ENCODE results near the gene TNFRSF1B.

Gene TNFRSF1B

GRCh38 chr1:12166834-12167492, at the start of gene TNFRSF1B:
TSS of gene TNFRSF1B (plus strand) at chr1:12166991. CDS start at chr1:12167092, 101 bp downstream.
- no peak for DNase-seq

- no peak for DNase-seq
These were observed 45.4 kb upstream of the TNFRSF1B start for GRCh38 chr1:12121212-12122003.

- no peak for DNase-seq
These were observed 43.6 kb upstream of the TNFRSF1B start for GRCh38 chr1:12123172-12123571.

GRCh38 chr1:12124693-12125421, 41.9 kb upstream of the TNFRSF1B start:
- peak; percentile 8 for DNase-seq

- DNase-seq, result no peak
These were observed 41.1 kb upstream of the TNFRSF1B start for GRCh38 chr1:12125422-12126355.

- DNase-seq, result no peak
These were observed 40.0 kb upstream of the TNFRSF1B start for GRCh38 chr1:12126781-12127180.

- DNase-seq, result no peak
These were observed 39.5 kb upstream of the TNFRSF1B start for GRCh38 chr1:12127206-12127810.

- DNase-seq, result no peak
These were observed 38.7 kb upstream of the TNFRSF1B start for GRCh38 chr1:12128120-12128519.

- no peak for DNase-seq
These were observed 37.2 kb upstream of the TNFRSF1B start for GRCh38 chr1:12129624-12130023.

GRCh38 chr1:12130466-12131130, 36.2 kb upstream of the TNFRSF1B start:
- no peak for DNase-seq

GRCh38 chr1:12132078-12132477, 34.7 kb upstream of the TNFRSF1B start:
- no peak for DNase-seq

GRCh38 chr1:12134716-12135115, 32.1 kb upstream of the TNFRSF1B start:
- DNase-seq, result no peak

GRCh38 chr1:12135612-12136011, 31.2 kb upstream of the TNFRSF1B start:
- DNase-seq, result no peak

GRCh38 chr1:12136916-12137610, 29.7 kb upstream of the TNFRSF1B start:
- no peak for DNase-seq

- DNase-seq, result no peak
These were observed 28.3 kb upstream of the TNFRSF1B start for GRCh38 chr1:12138196-12139168.

- DNase-seq, result no peak
These were observed 26.8 kb upstream of the TNFRSF1B start for GRCh38 chr1:12140016-12140415.

- no peak for DNase-seq
These were observed 26.2 kb upstream of the TNFRSF1B start for GRCh38 chr1:12140515-12141162.

GRCh38 chr1:12141163-12141850, 25.5 kb upstream of the TNFRSF1B start:
- no peak for DNase-seq

All from NCI-H526 treated with DMSO at 0.1 percent for 48 hours (cell line).